Measurements from ENCODE around the gene HK1.

DNA sequence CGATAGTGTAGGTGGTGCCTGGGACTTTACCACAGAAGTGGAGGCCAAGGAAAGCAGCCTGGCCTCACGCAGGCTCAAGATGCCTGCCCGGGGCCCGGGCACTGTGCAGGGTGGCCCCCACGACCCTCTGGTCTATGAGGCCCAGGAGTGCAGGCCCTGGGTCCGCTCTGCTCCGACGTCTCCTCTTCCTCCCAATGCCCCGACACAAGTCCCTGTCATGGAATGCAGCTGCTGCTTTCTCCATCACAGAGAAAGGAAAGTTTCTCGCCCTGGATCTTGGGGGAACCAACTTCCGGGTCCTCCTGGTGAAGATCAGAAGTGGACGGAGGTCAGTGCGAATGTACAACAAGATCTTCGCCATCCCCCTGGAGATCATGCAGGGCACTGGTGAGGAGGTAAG is 28.3 kb upstream of the HK1 start:
- TF ChIP-seq POLR2A (IDR thresholded peaks at IDR 0.05; ENCODE audit: low read length) (no peak), GATA1 (IDR thresholded peaks at IDR 0.05; ENCODE audit: low read depth, low read length) (no peak)
